MCF 10A (cell line): Measurements from ENCODE around the gene CNN1. TPM values are rescaled to one million over a fixed set of nuclear protein-coding genes. Genes with fewer than 3 reads are reported as not detected.
"Not testable (repeated sequence)": the region's sequence is repeated elsewhere in the genome, so short reads cannot be mapped to it uniquely, and the experiment has no call there.

Source experiments
- BruUV-seq: library from RNA; stranded (reverse); fragments of 400-500 nt; replicated peaks from 2 replicates; lab custom pipeline; 2021; lab: Mats Ljungman, UMichigan
- CTCF ChIA-PET: fragments of 300-600 bp; sonication (Branson Sonifier 250); formaldehyde crosslinking; extraction: SDS; loops from one replicate; lab custom pipeline; 2021; ENCODE audit warnings: antibody characterized with exemption, inconsistent platforms; lab: Yijun Ruan, JAX
- POLR2A ChIA-PET: fragments of 300-600, 350-650 bp; sonication (Branson Sonifier 250); formaldehyde crosslinking; extraction: SDS; loops from one replicate; lab custom pipeline; 2020; ENCODE audit warnings: antibody characterized with exemption, inconsistent platforms; lab: Yijun Ruan, JAX
- DNase-seq: peaks from one replicate; pipeline ENCODE4 v3.0.0-alpha.2; 2018; ENCODE audit not compliant: unreplicated experiment
- H3K27ac Mint-ChIP-seq: one replicate; pipeline ENCODE4 v1.8.0; 2022; ENCODE audit warnings: mild to moderate bottlenecking, low read depth, mixed read lengths; ENCODE audit not compliant: unreplicated experiment
- H3K27me3 Mint-ChIP-seq: one replicate; pipeline ENCODE4 v1.8.0; 2022; ENCODE audit warnings: mixed read lengths; ENCODE audit not compliant: insufficient read depth, unreplicated experiment
- H3K36me3 Mint-ChIP-seq: one replicate; pipeline ENCODE4 v1.8.0; 2022; ENCODE audit warnings: mild to moderate bottlenecking, moderate library complexity, mixed read lengths; ENCODE audit not compliant: insufficient read depth, unreplicated experiment
- H3K4me1 Mint-ChIP-seq: one replicate; pipeline ENCODE4 v1.8.0; 2022; ENCODE audit warnings: mixed read lengths; ENCODE audit not compliant: insufficient read depth, unreplicated experiment
- H3K4me3 Mint-ChIP-seq: one replicate; pipeline ENCODE4 v1.8.0; 2022; ENCODE audit warnings: mild to moderate bottlenecking, moderate library complexity, mixed read lengths; ENCODE audit not compliant: unreplicated experiment
- H3K9me3 Mint-ChIP-seq: one replicate; pipeline ENCODE4 v1.8.0; 2022; ENCODE audit warnings: mixed read lengths; ENCODE audit not compliant: unreplicated experiment
- intact Hi-C: fragments of 100-400 bp; cut with micrococcal nuclease; formaldehyde crosslinking; loops from 2 replicates; pipeline ENCODE4 v1.14.1; 2022
- total RNA-seq: library from RNA; stranded (reverse); gene quantifications from 2 replicates; pipeline ENCODE4 v1.2.3, GENCODE V29; 2022
- TF ChIP-seq, protein P1 (sequence below): fragments of 200-600 bp; IDR thresholded peaks from one replicate; pipeline ENCODE4 v1.8.0; 2022; ENCODE audit warnings: antibody characterized with exemption, mild to moderate bottlenecking; ENCODE audit not compliant: unreplicated experiment

CNN1 gene
- total RNA-seq, 1 experiment from 2014 or later: not detected

- Mint-ChIP-seq H3K27me3 (no peaks in the 10 kb centered on the region), H3K36me3 (peaks cover 10% of the 10 kb centered on the region), H3K4me3 (peak overlapping the region; percentile 94), H3K27ac (no peak overlapping the region), H3K9me3 (no peaks in the 10 kb centered on the region), H3K4me1 (peaks cover 20% of the 10 kb centered on the region)
- no TSS peak for BruUV-seq
- intact Hi-C loops: loop anchor here (1.0 kb wide), 1 partner anchor 27 kb away; no protein-coding TSS in a partner anchor
- DNase-seq: peak; percentile 79
- TF ChIP-seq, protein P1, sequence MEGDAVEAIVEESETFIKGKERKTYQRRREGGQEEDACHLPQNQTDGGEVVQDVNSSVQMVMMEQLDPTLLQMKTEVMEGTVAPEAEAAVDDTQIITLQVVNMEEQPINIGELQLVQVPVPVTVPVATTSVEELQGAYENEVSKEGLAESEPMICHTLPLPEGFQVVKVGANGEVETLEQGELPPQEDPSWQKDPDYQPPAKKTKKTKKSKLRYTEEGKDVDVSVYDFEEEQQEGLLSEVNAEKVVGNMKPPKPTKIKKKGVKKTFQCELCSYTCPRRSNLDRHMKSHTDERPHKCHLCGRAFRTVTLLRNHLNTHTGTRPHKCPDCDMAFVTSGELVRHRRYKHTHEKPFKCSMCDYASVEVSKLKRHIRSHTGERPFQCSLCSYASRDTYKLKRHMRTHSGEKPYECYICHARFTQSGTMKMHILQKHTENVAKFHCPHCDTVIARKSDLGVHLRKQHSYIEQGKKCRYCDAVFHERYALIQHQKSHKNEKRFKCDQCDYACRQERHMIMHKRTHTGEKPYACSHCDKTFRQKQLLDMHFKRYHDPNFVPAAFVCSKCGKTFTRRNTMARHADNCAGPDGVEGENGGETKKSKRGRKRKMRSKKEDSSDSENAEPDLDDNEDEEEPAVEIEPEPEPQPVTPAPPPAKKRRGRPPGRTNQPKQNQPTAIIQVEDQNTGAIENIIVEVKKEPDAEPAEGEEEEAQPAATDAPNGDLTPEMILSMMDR: peak; percentile 61
- ChIA-PET CTCF (interaction anchor here (0.5 to 1.3 kb wide), 17 partner anchors 10 to 1030 kb away, joined by 3 to 8 read pairs (median 4); partner anchors contain the start of gene EPOR), POLR2A (interaction anchor here (0.8 kb wide), 1 partner anchor 32 kb away, joined by 4 read pairs; the partner anchor contains the start of gene ECSIT)
Measured at GRCh38 chr19:11560404-11561051, 21.9 kb downstream of the CNN1 start.

GRCh38 chr19:11563532-11563931, 24.9 kb downstream of the CNN1 start:
- intact Hi-C loops: no loop called here
- Mint-ChIP-seq H3K4me1 (peaks cover 6% of the 10 kb centered on the region), H3K36me3 (no peaks in the 10 kb centered on the region), H3K9me3 (no peaks in the 10 kb centered on the region), H3K4me3 (no peak overlapping the region), H3K27ac (no peak overlapping the region), H3K27me3 (no peaks in the 10 kb centered on the region)
- no peak for DNase-seq
- ChIA-PET POLR2A (interaction anchor here (0.6 to 1.0 kb wide), 2 partner anchors 9 to 132 kb away, joined by 3 read pairs; no protein-coding TSS in a partner anchor), CTCF (interaction anchor here (0.6 to 2.3 kb wide), 2 partner anchors 25 to 229 kb away, joined by 3 to 9 read pairs; no protein-coding TSS in a partner anchor)
- TF ChIP-seq, protein P1: no peak
- no TSS peak for BruUV-seq

DNA sequence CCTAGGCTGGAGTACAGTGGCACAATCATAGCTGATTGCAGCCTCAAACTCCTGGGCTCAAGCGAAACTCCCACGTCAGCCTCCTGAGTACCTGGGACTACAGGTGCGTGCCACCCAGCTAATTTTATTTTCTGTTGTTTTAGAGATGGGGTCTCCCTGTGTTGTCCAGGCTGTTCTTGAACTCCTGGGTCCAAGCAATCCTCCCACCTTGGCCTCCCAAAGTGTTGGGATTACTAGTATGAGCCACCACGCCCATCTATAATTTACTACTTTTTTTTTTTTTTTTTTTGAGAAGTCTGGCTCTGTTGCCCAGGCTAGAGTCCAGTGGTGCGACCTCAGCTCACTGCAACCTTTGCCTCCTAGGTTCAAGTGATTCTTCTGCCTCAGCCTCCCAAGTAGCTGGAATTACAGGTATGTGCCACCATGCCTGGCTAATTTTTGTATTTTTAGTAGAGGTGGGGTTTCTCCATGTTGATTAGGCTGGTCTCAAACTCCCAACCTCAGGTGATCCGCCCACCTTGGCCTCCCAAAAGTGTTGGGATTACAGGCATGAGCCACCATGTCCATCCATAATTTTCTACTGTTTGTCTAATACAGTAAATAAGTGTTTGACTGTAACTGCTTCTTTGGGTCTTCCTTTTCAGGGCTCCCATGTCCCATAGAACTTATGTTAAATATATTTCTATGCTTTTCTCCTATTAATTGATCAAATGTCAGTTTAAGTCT, 25.6 kb downstream of the CNN1 start:
- H3K9me3 Mint-ChIP-seq, H3K27me3 Mint-ChIP-seq, H3K36me3 Mint-ChIP-seq, H3K27ac Mint-ChIP-seq, DNase-seq, POLR2A ChIA-PET, BruUV-seq, H3K4me1 Mint-ChIP-seq, H3K4me3 Mint-ChIP-seq, intact Hi-C loops: not testable (repeated sequence)
- CTCF ChIA-PET: interaction anchor here (0.5 to 2.3 kb wide), 3 partner anchors 24 to 228 kb away, joined by 3 to 9 read pairs (median 3); no protein-coding TSS in a partner anchor

DNA sequence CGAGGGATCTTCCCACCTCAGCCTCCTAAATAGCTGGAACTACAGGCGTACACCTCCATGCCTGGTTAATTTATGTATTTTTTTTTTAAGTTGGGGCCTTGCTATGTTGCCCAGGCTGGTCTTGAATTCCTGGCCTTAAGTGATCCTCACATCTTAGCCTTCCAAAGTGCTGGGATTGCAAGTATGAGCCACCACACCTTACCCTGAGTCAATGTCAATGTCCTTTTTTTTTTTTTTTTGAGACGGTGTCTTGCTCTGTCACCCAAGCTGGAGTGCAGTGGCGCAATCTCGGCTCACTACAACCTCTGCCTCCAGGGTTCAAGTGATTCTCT, 27.0 kb downstream of the CNN1 start:
- H3K27ac Mint-ChIP-seq, H3K27me3 Mint-ChIP-seq, POLR2A ChIA-PET, DNase-seq, intact Hi-C loops, BruUV-seq, H3K4me3 Mint-ChIP-seq, H3K9me3 Mint-ChIP-seq, CTCF ChIA-PET, H3K4me1 Mint-ChIP-seq, H3K36me3 Mint-ChIP-seq: not testable (repeated sequence)

DNA sequence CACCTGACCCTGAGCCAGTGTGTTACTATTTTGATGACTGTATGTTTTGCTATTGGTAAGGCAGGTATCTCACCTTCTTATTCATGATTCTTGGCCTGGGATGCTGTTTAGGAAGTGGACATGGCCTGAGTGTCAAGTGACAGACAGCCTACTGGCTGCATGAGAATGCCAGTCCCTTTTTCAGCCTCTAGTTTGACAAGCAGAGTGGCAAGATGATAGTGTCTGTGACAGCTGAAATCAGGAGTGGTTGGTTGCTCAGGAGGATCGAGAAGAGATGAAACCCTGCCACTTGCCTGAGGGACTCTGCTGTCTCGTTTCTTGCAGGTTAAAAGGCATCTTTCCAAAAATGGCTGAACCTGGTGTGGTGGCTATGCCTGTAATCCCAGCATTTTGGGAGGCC, 27.5 kb downstream of the CNN1 start:
- ChIA-PET CTCF (interaction anchor here (0.7 kb wide), 1 partner anchor 30 kb away, joined by 3 read pairs; no protein-coding TSS in a partner anchor), POLR2A (no interaction called here)
- Mint-ChIP-seq H3K36me3 (no peaks in the 10 kb centered on the region), H3K27me3 (no peaks in the 10 kb centered on the region), H3K4me1 (no peaks in the 10 kb centered on the region), H3K4me3 (no peak overlapping the region), H3K27ac (no peak overlapping the region), H3K9me3 (no peaks in the 10 kb centered on the region)
- TF ChIP-seq, protein P1: no peak
- BruUV-seq: no TSS peak
- intact Hi-C loops: no loop called here
- no peak for DNase-seq
